NCI-H460 (cell line): Measurements from ENCODE around the gene GPR39. TPM values are rescaled to one million over a fixed set of nuclear protein-coding genes. Genes with fewer than 3 reads are reported as not detected.

Experiments used
- DNase-seq: peaks from one replicate; pipeline ENCODE4 v3.0.0-alpha.2; 2016; ENCODE audit warnings: low read depth; ENCODE audit errors: extremely low read depth
- total RNA-seq: library from RNA; depleted of rRNA; stranded (reverse); fragments of >200 nt; shearing (Covaris generic); gene quantifications from 2 replicates; pipeline ENCODE4 v1.2.3, GENCODE V29; 2014

Gene GPR39
- total RNA-seq, 1 experiment from 2014 or later = 0.42 TPM

DNA sequence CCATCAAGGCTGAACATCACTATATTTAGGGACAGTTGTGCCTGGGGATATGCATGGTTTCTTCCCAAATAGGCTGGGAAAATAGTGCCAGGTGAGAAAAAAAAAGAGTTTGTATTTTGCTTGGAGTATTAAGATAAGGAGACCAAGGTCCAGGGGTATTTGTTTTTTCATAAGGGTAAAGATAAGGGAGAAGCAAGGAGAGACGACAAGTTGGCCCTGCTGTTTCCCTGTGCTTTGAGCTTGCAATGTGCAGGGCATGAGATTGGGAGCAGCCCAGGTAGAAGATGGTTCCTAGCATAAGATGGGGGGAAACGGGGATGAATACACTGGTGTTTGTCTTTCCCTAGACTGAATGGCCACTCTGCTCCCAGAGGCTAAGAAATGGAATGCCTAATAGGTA is 8.8 kb upstream of the GPR39 start:
- no peak for DNase-seq

DNA sequence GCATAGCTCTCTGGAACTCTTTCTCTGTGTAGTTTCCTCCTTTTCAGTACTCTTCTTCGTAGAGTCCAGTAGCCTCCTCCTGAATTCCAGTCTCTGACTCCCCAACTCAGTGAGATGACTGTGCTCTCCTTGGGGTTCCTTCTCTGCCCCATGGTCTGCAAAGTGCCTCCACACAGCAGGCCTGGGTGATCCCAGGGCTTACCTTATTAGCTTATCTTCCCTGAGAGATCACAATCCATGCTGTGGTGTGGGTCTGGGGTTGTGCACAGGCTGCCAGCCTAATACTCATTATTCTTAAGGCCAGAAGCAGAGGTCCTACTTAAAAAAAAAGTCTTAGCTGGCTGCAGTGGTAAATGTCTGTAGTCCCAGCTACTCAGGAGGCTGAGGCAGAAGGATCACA is 4.6 kb upstream of the GPR39 start:
- DNase-seq = no peak

DNA sequence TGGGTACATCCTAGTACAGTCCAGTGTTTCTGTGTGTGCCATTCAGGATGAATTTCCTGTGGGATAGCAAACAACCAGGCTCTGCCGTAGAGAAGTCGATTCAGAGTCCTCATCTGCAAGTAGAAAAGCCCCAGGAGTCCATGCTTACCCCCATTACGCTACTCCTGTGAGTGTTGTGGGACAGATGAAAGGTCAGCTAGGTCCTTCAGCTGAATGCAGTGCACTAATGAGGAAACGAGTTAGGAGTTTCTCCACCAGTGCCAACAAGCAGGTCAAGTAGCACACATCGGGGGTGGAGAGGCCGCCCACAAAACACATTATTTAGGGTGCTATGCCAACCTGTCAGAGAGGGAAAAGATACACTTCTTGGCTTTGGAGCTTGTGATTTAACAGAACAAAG is 2.5 kb upstream of the GPR39 start:
- DNase-seq = no peak

DNA sequence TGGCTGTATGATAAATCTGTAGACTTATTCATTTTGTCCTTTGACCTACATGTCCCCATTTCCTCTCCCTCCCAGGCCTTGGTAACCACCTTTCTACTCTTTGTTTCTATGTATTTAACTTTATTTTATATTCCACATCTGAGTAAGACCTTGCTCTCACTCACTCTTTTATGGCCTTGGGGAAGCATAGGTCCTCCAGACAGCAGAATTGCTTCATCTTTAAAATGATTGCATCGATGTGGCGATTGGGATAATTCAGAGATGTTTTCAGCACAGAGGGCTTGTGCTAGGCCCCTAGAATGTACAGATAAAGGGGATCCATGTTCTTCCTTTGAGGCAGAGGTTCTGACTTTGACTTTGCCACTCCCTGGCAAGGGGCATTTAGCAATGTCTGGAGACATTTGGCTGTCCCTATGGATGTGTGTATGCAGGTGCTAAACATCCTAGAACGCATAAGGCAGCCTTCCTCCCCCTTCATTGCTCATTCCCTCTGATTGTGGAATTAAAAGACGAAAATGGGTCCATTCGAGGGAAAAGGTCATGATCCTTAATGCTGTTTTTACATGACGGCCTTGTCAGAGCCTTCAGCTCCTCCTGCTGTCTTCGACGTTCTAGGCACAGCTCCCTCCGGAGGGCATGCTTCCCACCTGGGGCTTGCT is 1.2 kb upstream of the GPR39 start:
- DNase-seq = no peak

DNA sequence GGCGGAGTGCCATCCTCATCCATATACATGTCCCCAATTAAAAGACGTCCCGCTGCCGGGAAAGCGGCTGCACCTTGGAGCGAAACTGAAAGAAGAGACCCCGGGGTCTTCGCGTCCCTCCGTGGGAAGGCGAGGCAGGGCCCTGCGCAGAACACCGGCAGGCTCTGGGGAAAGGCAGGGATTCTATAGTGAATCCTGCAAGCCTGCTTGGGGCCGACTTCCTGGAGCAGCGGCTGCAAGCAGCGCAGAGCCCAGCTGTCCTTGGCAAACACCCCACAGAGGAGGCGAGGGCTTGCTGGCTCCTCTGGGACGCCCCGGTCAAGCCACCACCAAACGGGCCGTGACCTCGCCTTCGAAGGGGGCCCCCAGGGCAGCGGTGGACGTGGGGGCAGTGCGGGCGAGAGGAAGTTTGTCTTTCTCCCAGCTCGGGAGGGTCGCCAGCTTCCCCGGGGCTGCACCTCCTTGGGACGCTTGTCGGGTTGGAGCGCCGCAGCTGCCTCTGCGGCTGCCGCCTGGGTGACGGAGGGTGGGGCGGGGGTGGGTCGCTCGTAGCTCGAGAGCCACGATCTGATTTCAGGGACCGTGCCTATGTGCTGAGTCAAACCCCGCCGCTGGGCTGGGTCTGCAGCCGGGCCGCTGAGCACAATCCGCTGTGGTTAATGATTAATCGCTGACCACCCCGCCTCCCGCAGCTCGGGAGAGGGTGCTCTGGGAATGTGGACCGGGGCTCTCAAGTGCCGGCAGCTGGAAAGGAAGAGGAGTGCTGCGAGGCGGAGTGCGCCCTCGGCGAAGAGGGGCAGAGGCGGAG is 486 bp upstream of the GPR39 start:
- peak; percentile 73 for DNase-seq

DNA sequence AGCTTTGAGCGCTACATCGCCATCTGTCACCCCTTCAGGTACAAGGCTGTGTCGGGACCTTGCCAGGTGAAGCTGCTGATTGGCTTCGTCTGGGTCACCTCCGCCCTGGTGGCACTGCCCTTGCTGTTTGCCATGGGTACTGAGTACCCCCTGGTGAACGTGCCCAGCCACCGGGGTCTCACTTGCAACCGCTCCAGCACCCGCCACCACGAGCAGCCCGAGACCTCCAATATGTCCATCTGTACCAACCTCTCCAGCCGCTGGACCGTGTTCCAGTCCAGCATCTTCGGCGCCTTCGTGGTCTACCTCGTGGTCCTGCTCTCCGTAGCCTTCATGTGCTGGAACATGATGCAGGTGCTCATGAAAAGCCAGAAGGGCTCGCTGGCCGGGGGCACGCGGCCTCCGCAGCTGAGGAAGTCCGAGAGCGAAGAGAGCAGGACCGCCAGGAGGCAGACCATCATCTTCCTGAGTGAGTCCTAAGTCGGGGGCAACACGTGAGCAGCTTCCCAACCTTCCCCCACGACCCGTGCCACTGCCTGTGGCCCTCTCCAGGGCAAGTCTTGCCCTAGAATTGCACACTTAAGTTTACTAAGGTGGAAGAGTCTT is 928 bp downstream of the GPR39 start:
- DNase-seq = no peak

DNA sequence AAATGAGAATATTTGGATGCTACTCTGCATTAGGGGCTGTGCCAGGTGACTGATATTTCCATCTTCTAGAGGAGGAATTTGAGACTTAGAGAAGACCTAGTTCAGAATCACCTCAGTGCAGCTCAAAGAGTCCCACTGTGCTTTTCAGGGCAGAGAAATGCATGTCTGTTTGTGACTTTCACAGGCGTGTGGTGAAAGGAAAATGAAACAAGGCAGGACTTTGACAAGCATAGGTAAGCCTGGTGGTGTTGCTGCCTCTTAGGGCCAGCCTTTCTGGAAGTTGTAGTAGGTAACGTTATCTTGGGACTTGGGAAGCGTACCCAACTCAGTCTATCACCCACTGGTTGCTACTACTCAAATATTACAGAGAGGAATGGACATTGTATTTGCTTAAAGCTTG is 2.6 kb downstream of the GPR39 start:
- DNase-seq = no peak

DNA sequence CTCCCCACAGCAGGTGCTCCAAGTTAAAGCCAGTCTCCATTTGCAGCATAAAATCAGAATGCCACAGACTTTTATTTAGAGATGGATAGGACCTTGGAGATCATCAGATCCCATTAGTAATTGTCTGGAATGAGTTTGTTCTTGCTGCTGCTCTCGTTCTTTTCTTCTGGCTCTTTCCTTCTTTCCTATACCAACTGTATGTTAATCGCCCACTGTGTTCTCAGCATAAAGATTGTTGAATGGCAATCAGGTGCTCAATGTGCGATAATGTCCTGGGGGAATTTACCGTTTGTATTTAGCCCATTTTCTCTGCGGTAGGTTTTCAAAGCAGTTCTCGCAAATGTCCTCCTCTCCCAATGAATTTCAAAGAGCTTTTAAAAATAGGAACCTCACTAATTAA is 3.3 kb downstream of the GPR39 start:
- no peak for DNase-seq

DNA sequence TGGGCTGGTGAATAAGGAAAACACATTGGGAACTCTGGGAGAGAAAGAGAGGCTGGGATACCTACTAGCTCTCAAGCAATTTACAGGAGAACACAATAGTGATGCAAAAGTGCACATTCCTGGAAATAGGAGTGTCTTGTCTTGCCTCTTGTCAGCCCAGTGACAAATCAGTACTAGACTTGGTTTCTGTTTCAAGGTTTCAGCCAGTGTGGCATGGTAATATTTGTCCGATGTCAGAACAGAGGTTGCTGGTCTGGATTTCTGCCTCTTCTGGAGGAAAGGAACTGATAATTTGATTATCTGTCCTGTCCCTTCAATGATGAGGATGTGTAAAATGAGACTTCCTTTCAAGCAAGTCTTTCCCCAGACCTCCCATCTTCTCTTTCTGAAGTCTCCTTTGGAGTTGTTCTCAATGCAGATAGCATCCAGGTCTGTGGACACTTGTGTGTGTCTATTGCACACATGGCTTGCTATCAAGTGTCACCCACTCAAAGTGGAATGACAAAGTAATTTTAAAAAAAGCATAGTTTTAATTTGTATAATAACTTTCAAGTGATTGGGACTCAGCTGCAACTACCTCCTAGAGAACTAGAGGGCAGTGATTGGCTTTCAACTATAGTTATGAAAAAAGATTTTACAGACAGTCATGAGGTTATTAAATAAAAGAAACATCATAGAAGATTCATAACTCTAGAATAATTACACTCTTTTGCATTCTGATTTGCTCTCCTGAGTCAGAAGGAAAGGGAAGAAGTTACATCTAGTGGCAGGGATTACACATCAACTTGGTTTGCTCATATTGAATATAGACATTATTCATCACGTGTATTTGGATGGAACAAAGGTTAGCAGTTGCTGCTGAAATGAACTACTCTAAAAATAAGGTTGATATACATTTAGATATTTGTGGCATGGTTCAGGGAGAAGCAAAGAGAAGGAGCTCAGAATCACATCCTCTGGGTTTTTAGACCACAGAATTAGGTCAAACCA is 4.5 kb downstream of the GPR39 start:
- no peak for DNase-seq

DNA sequence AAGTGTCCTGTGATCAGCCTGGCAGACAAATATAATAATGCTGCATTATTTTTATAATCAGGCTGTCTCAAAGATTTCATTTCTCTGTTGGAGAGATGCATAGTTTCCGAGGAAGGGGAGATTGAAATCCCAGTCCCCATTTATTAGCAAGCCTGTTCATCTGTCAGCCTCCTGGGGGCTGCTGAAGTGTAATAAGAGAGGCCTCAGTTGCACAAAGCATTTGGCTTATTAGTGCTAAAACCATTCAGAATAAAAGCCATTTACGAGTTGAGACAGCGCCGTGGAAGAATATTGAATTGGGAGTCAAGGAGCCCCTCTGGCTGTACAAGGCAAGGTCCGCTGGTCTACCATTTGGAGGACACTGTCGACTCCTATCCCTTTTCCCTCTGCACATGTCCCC is 6.1 kb downstream of the GPR39 start:
- DNase-seq = no peak

DNA sequence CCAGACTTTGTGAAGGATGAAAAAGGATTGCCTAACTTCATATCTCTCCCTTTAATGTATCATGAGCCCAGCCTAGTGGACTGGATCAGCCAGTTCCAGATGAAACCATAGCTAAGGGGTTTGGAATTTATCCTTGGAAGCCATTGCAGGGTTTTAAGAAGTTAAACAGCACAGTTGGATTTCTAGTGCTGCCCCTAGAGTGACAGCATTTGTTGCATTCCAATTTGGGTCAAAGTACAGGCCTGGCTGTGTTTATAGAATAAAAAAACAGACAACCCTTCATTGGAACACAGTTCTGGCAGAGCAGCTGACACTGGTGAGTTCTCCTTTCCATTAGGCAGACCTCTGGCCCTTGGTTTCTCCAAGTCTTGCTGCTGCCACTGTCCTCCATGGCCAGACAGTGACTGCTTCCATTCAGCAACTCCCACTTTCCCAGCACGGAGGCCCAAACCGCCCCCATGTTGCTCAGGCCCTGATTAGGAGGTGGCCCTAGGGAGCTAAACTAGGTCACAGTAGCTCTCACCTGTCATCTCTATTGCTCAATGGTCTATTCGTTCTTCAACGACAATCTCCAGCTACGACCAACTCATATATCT is 8.0 kb downstream of the GPR39 start:
- no peak for DNase-seq

DNA sequence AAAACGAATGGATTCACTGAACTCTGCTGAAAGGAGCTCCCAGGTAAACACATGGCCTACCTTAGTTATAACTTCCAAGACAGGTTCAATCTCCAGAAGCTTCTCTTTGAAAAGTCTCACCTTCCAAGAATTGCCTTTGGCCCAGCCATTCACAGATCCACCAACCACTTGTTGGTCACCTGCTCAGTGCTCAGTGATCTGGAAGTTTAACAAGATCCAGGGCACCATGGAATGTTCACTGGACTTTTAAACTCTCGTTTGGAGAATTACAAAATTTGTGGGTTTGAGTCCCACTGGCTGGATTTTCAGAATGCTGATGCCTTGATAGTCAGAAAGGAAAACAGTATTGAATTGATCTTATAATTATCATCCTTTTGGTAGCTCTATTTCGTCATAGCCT is 9.4 kb downstream of the GPR39 start:
- DNase-seq = no peak

DNA sequence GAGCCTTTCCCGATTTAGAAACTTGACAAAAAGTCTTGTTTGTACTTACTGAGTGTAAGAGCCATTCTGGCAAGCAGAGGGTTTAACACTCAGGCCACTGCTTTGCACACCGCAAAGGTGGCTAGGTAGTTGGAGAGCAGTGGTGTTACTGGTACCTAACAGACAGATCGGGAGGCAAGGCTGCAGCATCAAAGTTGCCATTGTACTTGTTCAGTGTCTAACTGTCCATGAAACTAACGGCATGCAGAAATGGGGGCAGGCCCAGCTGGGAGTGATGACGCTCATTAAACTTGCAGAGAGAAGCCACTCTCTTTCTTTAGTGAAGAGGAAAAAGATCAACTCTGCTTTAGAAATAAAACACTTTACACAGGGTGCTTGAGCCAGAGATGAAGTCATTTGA is 10.1 kb downstream of the GPR39 start:
- no peak for DNase-seq

DNA sequence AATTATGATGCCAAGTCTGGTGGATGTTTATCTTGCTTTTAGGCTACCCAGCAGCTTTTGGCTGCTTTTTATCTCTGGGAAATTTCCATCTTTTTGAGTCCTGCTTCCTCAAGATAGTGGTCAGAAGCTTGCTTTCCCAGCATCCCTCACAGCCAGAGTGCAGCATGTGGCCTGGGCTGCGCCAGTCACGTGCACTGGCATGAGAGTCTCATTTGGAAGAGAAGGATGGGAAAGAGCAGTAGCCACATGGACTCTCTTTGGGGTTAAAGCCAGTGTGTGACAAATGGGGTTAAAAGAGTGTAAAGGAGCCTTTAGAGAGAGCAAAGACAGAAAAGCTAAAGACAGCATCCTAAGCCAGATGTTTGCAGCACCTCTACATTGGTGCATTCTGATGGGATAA is 12.7 kb downstream of the GPR39 start:
- no peak for DNase-seq

DNA sequence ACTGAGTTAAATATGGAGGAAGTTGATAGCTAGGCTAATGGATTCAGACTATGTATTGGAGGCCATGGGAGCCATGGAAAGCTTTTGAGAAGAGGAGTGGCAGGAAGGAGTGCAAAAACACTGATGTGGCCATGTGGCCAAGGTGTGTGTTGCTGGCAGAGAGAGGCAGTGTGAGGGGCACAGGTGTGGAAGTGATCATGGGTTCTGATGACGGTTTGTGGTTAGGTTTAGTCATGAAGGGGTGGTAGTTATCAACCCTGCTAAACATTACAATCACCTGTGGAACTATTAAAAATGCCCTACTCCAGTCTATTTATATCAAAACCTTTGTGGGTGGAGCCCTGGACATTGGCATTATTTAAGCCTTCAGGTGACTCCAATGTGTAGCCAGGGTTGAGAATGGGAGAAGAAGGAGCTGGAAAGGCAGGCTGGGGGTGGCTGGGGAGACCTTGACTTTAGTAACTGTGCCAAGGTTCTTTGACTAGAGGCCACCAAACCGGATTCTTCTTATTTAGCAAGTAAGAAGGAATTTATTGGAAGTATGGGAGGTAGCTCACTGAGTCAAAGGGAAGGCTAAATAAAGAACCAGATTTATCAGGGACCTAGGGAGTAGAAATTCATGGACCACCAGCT is 13.5 kb downstream of the GPR39 start:
- no peak for DNase-seq

DNA sequence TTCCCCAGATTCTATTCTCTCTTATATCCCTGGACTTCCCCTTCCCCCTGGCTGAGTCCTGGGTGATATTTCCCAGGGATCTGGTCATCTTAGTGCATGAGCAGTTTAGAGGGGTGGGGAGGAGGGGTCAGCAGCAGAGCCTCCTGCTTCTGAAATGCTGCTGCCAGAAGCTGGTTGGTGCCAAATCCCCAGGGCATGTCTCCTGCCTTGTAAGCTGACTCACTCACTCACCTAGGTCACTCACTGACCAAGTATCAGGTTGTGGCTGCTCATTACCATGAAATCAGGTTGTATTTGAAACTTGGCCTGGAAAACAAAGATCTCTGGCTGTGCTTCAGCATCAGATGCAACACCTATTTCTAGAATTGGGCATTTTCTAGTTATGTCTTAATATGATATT is 14.3 kb downstream of the GPR39 start:
- DNase-seq = no peak

DNA sequence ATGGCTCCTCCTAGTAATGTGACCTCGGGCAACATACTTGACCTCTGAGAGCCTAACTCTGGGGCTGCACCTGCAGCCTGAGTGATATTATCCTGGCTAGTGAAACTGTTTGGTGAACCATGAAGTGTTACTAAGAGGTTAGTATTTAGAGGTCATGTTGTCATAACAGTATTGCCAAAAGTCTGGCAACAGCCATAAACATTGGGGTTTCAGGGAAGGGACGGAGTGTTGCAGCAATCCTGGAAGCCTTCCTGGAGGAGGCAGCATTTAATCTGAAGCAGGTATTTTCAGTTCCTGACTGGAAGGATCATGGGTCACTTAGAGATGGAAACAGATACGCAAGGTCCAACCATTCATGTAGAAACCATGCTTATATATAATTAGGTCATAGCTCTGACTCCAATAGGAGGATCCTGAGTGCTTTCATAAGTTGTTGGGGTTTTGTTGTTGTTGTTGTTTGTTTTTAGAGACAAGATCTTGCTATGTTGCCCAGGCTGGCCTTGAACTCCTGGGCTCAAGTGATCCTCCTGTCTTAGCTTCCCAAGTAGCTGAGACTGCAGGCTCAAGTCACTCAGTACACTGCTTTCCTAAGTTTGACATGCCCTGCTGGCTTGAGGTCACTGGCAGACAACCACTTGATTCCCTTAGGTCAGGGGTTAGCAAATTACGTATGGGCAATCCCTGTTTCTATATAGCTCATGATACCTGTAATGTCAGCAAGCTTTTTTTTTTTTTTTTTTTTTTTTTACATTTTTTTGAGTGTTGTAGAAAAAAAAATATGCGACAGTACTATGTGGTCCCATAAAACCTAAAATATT is 21.5 kb downstream of the GPR39 start:
- no peak for DNase-seq

DNA sequence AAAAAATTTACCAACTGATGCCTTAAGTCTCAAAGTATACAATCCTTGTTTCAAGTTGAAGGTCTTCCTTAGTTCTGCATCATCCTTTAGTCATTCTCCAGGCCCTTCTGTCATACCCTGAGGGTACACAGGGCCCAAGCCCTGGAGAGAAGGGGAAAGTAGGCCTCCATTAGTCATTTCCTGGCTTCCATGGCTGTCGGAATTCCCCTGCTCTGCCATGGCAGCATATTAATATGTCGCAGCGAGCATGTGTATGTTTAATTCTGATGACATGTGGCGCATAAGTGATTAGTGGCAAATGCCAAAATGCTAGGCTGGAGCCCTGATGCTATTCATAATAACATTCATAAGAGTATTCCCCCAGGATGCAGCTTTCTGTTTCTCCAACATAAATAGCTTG is 22.1 kb downstream of the GPR39 start:
- DNase-seq = peak; percentile 8
